Mesothelial cell of epicardium (in vitro differentiated cells): ENCODE measurements around the gene RSBN1L. TPM values are rescaled to one million over a fixed set of nuclear protein-coding genes. Genes with fewer than 3 reads are reported as not detected.

ENCODE experiments used
- DNase-seq, 2 experiments: peaks; one replicate each; pipeline ENCODE4 v3.0.0; 2021; ENCODE audit warnings: low spot score in 2 of 2; ENCODE audit not compliant: unreplicated experiment in 2 of 2
- H3K27ac Mint-ChIP-seq: 2 replicates; pipeline ENCODE4 v1.8.0; 2021; ENCODE audit warnings: mixed read lengths
- H3K27me3 Mint-ChIP-seq: 2 replicates; pipeline ENCODE4 v1.8.0; 2021; ENCODE audit warnings: low read depth, mixed read lengths
- H3K36me3 Mint-ChIP-seq: 2 replicates; pipeline ENCODE4 v1.8.0; 2021; ENCODE audit warnings: mixed read lengths
- H3K4me1 Mint-ChIP-seq: 2 replicates; pipeline ENCODE4 v1.8.0; 2021; ENCODE audit warnings: mixed read lengths
- H3K4me3 Mint-ChIP-seq: 2 replicates; pipeline ENCODE4 v1.8.0; 2021; ENCODE audit warnings: mild to moderate bottlenecking, moderate library complexity, mixed read lengths
- H3K9me3 Mint-ChIP-seq: 2 replicates; pipeline ENCODE4 v1.8.0; 2021; ENCODE audit warnings: mixed read lengths
- CTCF ChIP-seq: fragments of 200-600 bp; sonication (generic); IDR thresholded peaks from one replicate; pipeline ENCODE4 v1.5.0; 2021; ENCODE audit warnings: antibody characterized with exemption; ENCODE audit not compliant: unreplicated experiment
- total RNA-seq: library from RNA; stranded (reverse); gene quantifications from 3 replicates; pipeline ENCODE4 v1.2.1, GENCODE V29; 2021

The RSBN1L gene
- total RNA-seq, 1 donor from 2014 or later: 26.7 TPM

- H3K27me3 Mint-ChIP-seq: no peaks in the 10 kb centered on the region
- peak overlapping the region; percentile 23 for H3K27ac Mint-ChIP-seq
- DNase-seq: no peak
Observed at GRCh38 chr7:77791336-77791735, 95.1 kb downstream of the RSBN1L start.

GRCh38 chr7:77791956-77792355 lies 95.7 kb downstream of the RSBN1L start:
- H3K36me3 Mint-ChIP-seq: peaks cover 18% of the 10 kb centered on the region
- DNase-seq: no peak
- H3K27ac Mint-ChIP-seq: no peak overlapping the region
- H3K4me3 Mint-ChIP-seq: no peak overlapping the region
- H3K9me3 Mint-ChIP-seq: peaks cover 4% of the 10 kb centered on the region
- H3K27me3 Mint-ChIP-seq: no peaks in the 10 kb centered on the region
- peaks cover 7% of the 10 kb centered on the region for H3K4me1 Mint-ChIP-seq
- TF ChIP-seq CTCF: no peak

More at GRCh38 chr7:77791336-77791735, 95.1 kb downstream of the RSBN1L start:
- Mint-ChIP-seq H3K9me3 (peaks cover 4% of the 10 kb centered on the region), H3K4me1 (peaks cover 1% of the 10 kb centered on the region), H3K4me3 (no peak overlapping the region), H3K36me3 (peaks cover 18% of the 10 kb centered on the region)
- no peak for TF ChIP-seq CTCF

- Mint-ChIP-seq H3K4me1 (peaks cover 16% of the 10 kb centered on the region), H3K9me3 (no peaks in the 10 kb centered on the region), H3K36me3 (peaks cover 11% of the 10 kb centered on the region), H3K27ac (no peak overlapping the region), H3K27me3 (no peaks in the 10 kb centered on the region), H3K4me3 (no peak overlapping the region)
- DNase-seq: no peak
- no peak for TF ChIP-seq CTCF
Observed at GRCh38 chr7:77794000-77794399, 97.7 kb downstream of the RSBN1L start.

DNA sequence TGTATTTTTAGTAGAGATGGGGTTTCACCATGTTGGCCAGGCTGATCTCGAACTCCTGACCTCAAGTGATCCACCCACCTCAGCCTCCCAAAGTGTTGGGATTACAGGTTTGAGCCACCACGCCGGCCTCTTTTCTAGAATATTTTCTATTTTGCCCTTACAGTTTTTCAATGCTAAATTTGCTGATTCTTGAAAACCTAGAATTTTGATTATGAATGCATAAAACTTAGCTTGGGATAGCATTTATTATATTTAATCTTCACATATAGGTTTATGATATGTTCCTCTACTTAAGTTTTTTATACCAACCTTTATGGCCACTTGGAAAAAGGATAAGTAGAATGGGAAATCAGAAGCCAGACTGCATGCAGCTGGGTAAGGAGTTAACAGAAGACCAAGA lies 99.8 kb downstream of the RSBN1L start:
- TF ChIP-seq CTCF: no peak
- no peak for DNase-seq
- H3K4me3 Mint-ChIP-seq: peak overlapping the region; percentile 27
- H3K4me1 Mint-ChIP-seq: peaks cover 30% of the 10 kb centered on the region
- no peaks in the 10 kb centered on the region for H3K9me3 Mint-ChIP-seq
- H3K36me3 Mint-ChIP-seq: peaks cover 8% of the 10 kb centered on the region
- H3K27ac Mint-ChIP-seq: no peak overlapping the region
- H3K27me3 Mint-ChIP-seq: no peaks in the 10 kb centered on the region

DNA sequence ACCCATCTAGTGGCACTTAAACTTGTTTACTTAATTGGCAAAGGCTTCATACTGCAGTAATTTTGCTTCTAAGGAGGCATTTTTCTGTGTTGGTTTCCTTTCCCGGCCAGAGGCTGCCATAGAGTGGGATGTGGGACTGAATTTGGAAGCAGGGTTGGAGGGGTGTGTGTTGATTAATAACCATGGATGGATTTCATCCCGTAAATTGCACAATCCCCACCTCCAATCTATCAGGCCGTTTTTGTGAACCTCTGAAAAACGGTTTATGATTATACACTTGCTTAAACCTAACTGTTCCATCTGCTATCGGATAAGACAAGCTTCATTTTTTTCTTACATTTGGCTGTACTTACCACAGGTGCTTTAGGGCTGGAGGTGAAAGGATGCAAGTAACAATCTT lies 100.7 kb downstream of the RSBN1L start:
- peak overlapping the region; percentile 96 for H3K27ac Mint-ChIP-seq
- H3K4me3 Mint-ChIP-seq: peak overlapping the region; percentile 95
- no peak for DNase-seq
- no peaks in the 10 kb centered on the region for H3K27me3 Mint-ChIP-seq
- H3K36me3 Mint-ChIP-seq: peaks cover 10% of the 10 kb centered on the region
- H3K9me3 Mint-ChIP-seq: no peaks in the 10 kb centered on the region
- TF ChIP-seq CTCF: no peak
- H3K4me1 Mint-ChIP-seq: peaks cover 31% of the 10 kb centered on the region
